IPS-18c (cell line): Measurements from ENCODE around the gene GALNT10.

Experiments used
- H3K4me3 ChIP-seq: 2 replicates; pipeline ENCODE4 v1.7.0; 2013; ENCODE audit warnings: low read depth, mild to moderate bottlenecking, low read length, moderate library complexity; ENCODE audit not compliant: insufficient read depth
- H3K9me3 ChIP-seq: one replicate; pipeline ENCODE4 v1.6.1; 2013; ENCODE audit warnings: mild to moderate bottlenecking, low read length, moderate library complexity; ENCODE audit not compliant: control insufficient read depth, insufficient read depth

Gene GALNT10

GRCh38 chr5:154380263-154380662, 189.7 kb downstream of the GALNT10 start:
- no peak overlapping the region for H3K4me3 ChIP-seq
- H3K9me3 ChIP-seq, result no peaks in the 10 kb centered on the region

- H3K4me3 ChIP-seq, result no peak overlapping the region
- no peaks in the 10 kb centered on the region for H3K9me3 ChIP-seq
Observed at GRCh38 chr5:154384480-154385235, 194.1 kb downstream of the GALNT10 start.

- Histone ChIP-seq H3K9me3 (no peaks in the 10 kb centered on the region), H3K4me3 (no peak overlapping the region)
Observed at GRCh38 chr5:154385236-154385512, 194.6 kb downstream of the GALNT10 start.

DNA sequence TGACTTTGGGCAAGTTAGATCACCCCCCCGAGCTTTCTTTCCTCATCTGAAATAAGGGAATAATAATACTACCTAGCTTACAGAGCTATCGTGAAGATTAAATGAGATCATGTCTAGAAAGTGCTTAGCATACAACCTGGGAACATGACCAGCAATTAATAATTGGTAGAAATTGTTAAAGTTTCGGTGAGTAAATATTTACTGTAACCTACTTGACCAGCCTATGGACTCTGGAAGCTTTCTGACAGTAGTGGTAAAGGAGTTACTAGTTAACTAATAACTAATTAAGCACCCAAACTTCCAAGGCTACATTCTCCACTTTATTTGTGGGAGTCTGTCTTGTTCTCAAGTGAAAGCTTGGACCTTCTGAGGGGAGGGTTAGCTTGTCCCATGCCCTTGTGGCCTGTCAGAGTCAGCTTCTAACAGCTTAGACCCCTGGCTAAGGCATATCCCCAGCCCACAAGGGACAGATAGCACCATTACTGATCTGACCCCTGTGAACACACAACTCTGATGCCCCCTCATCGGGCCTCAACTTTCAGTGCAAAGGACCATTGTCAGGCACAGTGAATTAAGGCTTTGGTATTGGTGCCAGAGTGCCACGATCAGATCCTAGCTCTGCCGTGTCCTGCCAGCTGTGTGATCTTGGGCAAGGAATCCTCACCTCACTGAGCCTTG, 196.6 kb downstream of the GALNT10 start:
- Histone ChIP-seq H3K4me3 (no peak overlapping the region), H3K9me3 (no peaks in the 10 kb centered on the region)

- no peaks in the 10 kb centered on the region for H3K9me3 ChIP-seq
Observed at GRCh38 chr5:154388842-154389241, 198.3 kb downstream of the GALNT10 start.

DNA sequence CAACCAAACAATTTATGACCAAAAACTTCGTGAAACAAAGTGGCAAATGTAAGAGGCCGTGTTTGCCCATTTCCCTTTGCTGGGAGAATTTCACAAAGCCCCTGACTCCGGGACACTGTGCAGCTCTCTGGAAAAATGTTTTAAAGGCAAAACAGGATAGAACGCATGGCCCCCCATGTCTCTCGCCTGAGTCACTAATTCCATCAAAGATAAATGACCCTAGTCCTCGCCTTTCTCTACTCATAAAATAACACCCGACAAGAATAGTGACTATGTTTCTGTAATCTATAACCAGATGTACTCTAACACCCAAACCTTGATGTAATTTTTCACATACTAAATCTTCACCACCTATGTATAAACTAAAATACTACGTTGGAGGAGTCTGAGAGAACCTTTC, 199.6 kb downstream of the GALNT10 start:
- H3K9me3 ChIP-seq, result no peaks in the 10 kb centered on the region
- no peak overlapping the region for H3K4me3 ChIP-seq

More at GRCh38 chr5:154388842-154389241, 198.3 kb downstream of the GALNT10 start:
- H3K4me3 ChIP-seq, result no peak overlapping the region

DNA sequence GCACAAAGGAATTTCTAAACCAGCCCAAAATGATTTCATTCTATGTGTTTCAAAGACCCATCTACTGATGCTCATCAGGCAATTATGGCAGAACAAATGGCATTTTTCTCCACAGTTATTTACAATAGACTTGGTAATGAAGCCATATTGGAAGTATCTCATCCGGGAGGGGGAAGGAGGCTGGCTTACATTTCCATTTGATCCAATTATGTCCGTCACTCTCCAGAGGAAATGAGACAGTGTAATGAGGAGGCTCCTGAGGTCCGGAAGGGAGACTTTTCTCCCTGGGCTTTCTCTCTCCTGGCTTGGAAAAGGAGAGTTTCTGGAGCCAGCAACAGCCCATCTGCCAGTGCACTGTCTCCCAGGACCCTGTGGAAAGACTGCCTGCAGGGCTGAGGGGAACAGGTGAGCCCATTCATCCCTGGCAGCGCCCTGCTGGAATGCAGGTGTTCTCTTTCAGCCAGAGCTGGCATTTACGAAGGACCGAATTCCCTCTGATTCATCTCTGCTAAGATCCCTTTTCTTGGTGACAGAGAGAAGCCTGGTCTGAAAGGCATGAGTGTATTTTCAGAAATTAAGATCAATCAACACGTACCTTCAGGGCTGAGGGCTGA, 200.3 kb downstream of the GALNT10 start:
- Histone ChIP-seq H3K4me3 (no peak overlapping the region), H3K9me3 (no peaks in the 10 kb centered on the region)

DNA sequence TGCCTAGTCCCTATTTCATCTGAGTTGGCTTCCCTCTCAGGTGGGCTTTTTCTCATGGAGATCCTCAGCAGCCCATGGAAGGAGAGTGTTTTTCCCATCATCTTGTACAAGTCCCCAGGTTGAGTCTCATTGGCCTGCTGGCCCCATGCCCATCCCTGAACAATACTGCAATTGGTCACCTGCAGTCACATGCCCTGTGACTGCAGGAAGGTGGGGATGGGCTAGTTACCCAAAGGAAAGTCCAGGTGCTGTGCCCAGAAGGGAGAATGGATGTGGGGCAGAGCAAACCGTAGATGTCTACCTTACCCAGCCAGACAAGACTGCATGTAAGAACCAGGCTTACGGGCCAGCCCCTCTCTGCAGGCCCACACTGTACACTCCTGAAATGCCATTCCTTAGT, 201.3 kb downstream of the GALNT10 start:
- no peaks in the 10 kb centered on the region for H3K9me3 ChIP-seq

GRCh38 chr5:154393850-154394249, 203.3 kb downstream of the GALNT10 start:
- no peaks in the 10 kb centered on the region for H3K9me3 ChIP-seq
- H3K4me3 ChIP-seq, result no peak overlapping the region

More for the DNA sequence above, 201.3 kb downstream of the GALNT10 start:
- no peak overlapping the region for H3K4me3 ChIP-seq

DNA sequence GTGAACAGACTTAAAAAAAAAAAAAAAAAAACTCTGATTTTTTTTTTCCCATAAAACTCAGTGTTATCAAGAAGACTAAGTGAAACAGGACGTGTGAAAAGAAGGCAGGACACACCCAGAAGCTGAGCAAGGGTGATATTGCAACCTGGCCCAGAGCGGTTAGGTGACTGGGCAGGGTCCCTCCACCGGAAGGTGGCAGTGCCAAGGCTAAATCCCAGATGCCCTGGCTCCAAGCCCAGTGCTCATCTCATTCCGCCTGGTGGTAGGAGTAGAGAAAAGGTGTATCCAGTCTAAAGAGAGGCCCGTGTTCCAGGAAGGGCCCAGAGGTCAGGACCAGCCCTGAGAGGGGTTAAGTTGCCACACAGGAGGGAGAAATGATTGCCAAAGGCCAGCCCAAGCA, 203.8 kb downstream of the GALNT10 start:
- H3K4me3 ChIP-seq, result no peak overlapping the region
- H3K9me3 ChIP-seq, result no peaks in the 10 kb centered on the region

GRCh38 chr5:154395407-154396106, 205.0 kb downstream of the GALNT10 start:
- Histone ChIP-seq H3K9me3 (no peaks in the 10 kb centered on the region), H3K4me3 (no peak overlapping the region)

GRCh38 chr5:154396128-154396527, 205.6 kb downstream of the GALNT10 start:
- Histone ChIP-seq H3K4me3 (no peak overlapping the region), H3K9me3 (no peaks in the 10 kb centered on the region)

DNA sequence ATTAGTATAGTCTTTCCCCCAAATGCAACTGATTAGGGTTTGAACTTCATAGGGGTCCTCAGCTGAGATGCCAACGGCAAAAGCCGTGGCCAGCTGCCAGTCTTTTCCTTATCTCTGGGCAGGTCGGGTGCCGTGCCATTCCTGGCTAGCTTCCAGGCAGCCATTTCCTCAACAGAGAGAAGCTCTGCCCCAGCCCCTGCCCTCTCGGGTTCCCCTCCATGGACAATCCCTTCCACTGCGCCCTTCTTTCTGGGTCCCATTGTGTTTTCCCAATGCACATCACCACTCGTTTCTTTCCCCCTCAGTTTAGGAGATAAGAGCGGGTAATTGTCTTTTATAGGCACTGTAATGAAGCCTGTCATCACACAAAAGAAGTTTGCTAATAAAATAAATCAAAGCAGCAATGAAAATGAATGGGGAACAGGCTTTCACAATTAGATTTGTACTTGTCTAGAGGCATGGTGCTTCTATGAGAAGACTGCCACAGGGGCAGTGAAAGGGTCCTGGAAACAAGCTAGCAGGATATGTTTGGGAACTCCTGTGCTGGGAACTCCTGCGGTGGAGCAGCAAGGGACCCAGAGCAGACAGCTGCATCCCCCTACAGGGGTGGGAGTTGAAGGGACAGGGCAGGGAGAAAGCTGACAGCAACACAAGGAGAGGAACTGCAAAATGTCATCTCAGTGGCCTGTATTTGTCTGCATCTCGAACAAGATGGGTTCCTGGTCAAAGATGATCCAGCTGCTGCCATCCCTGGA, 207.3 kb downstream of the GALNT10 start:
- no peak overlapping the region for H3K4me3 ChIP-seq
- H3K9me3 ChIP-seq, result no peaks in the 10 kb centered on the region

DNA sequence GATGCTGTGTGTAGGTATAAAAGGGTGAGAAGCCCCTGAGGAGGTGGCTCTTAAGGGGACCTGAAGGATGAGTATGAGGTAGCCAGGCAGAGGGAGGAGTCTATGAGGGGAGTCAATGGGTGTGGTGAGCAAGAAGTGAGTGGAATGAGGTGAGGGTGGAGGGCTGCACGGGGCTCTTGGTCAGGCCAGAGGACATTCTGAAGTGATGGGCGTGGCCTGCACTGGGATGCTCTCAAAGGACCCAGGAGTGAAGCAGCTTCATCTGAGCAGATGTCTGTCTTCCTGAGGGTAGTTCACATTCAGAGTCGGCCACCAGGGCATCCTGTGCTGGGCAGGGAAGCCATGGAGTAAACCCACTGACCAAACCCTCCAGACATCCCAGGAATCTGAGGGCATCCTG, 210.1 kb downstream of the GALNT10 start:
- Histone ChIP-seq H3K4me3 (no peak overlapping the region), H3K9me3 (no peaks in the 10 kb centered on the region)

DNA sequence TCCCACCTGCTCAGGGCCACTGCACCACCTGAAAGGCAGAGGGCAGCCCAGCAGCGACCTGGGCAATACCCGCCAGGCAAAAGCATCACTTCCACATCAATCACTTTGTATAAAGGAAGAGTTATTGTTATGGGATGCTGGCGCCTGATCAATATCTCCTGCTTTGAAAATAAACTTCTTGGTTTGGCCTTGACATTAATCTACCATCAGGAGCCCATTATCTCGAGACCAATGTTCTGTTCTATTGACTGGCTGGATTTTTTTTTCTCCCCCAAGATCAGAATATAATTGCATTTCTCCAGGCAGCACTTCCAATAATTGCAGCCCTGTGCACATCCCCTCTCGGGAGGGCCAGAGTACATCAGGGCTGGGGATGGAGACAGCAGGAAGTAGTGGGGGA, 210.8 kb downstream of the GALNT10 start:
- H3K9me3 ChIP-seq, result no peaks in the 10 kb centered on the region

GRCh38 chr5:154401931-154402330, 211.4 kb downstream of the GALNT10 start:
- no peaks in the 10 kb centered on the region for H3K9me3 ChIP-seq
- H3K4me3 ChIP-seq, result no peak overlapping the region

More for the DNA sequence above, 210.8 kb downstream of the GALNT10 start:
- no peak overlapping the region for H3K4me3 ChIP-seq

DNA sequence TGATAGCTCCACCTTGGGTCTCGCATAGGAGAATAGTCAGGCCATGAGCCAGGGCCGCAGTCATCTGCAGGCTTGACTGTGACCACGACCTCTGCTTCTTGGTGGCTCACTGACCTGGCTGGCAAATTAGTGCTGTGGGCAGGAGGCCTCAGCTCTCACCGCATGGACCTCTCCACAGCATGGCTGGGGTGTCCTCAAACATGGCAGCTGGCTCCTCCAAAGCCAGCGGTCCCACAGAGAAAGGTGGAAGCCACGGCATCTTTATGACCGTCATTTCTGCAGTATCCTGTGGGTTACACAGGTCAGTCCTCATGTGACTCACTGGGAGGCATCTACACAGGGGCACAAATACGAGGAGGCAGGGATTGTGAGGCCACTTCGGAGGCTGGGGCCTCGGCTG, 212.1 kb downstream of the GALNT10 start:
- no peak overlapping the region for H3K4me3 ChIP-seq
- H3K9me3 ChIP-seq, result no peaks in the 10 kb centered on the region
